ENCODE data around the gene AP1M1.
"Not testable (repeated sequence)": the region's sequence is repeated elsewhere in the genome, so short reads cannot be mapped to it uniquely, and the experiment has no call there.

AP1M1 gene

DNA sequence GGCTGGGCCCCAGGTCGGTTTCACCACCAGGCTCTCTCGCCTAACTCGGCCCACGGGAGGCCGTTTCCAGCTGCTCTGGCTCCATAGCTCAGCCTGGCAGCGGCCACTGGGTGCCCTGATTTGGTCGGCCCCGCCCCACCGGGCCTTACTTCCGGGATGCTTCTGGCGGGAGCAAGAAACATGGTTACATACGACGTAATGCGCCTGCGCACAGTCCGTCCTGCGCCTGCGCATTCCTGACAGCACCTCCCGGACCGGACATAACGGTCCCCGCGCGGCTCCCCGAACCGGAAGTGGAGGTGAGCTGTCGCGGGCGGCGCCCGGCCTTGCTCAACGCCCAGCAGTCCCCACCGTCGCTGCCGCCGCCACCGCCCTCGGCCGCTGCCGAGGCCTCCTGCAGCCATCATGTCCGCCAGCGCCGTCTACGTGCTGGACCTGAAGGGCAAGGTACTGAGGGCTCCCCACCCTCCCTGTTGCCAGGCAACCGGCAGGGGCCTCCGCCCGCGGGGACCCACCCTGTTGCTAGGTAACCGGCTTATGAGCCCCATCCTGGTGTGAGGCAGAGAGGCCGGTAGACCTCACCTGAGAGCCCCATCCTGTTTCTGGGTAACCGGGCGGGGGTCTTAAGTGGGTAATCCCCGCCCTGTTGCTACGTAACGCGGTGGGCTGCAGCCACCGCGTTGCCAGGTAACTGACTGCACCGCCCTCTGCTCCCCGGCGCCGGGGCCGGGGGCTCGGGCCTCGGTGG is at the start of gene AP1M1:
Gene AP1M1, plus strand, starts transcription at position 290 of the 748 bp plus-strand sequence. Its CDS starts 116 bp downstream, at position 406.
- DNase-seq (ENCODE audit: low spot score) = peak; percentile 97

- DNase-seq (ENCODE audit: low spot score) = no peak
Measured at GRCh38 chr19:16148443-16149229, 49.1 kb upstream of the AP1M1 start.

GRCh38 chr19:16153582-16154336 is 44.0 kb upstream of the AP1M1 start:
- no peak for DNase-seq (ENCODE audit: low spot score)

- no peak for DNase-seq (ENCODE audit: low spot score)
Measured at GRCh38 chr19:16154557-16154956, 43.2 kb upstream of the AP1M1 start.

DNA sequence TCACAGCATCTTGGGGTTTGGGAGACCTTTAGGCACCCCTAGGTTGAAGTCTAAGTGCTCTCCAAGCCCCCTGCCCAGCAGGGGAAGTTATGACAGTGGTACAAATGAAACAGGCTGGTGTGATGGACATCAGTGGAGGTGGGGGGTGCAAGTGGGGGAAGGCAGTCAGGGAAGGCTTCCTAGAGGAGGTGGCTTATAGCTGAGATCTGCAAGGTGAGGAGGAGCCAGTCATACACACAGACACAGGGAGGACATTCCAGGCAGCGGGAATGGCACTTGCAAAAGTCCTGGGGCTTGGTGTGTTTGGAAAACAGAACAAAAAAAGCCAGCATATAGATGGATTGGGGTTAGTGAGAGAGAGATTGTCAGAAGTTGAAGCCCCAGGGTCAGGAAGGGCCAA is 42.6 kb upstream of the AP1M1 start:
- no peak for DNase-seq (ENCODE audit: low spot score)

DNA sequence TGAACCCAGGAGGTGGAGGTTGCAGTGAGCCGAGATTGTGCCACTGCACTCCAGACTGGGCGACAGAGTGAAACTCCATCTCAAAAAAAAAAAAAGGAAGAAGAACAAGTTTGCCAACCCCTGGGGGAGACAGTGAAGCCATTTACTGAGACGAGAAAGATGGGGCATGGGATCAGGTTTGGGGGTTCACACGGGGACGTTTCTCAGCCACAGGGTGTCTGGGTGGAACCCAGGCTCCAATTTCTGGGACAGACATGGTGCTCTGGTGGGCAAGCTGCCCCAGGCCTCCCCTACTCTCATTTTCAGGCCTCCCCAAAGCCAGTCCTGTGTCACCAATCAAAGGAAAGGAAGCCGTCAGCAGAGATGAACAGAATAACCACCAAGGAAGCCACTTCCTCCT is 40.8 kb upstream of the AP1M1 start:
- DNase-seq (ENCODE audit: low spot score) = no peak

DNA sequence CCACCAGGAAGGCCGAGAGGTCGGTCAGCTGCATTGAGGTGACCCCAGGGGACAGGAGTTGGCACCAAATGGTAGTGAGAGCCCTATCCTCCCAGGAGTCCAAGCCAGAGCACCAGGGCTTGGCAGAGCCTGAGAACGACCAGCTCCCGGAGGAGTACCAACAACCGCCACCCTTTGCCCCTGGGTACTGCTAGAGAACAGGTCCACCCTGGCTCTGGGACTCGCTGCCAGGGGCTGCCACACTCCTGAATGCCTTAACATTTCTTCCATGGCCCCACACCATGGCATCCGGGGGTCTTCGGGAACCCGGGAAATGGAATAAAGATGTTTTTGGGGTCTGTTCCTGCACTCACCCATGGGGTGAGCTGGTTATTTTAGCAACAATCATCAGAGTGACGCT is 40.1 kb upstream of the AP1M1 start:
- DNase-seq (ENCODE audit: low spot score) = no peak

DNA sequence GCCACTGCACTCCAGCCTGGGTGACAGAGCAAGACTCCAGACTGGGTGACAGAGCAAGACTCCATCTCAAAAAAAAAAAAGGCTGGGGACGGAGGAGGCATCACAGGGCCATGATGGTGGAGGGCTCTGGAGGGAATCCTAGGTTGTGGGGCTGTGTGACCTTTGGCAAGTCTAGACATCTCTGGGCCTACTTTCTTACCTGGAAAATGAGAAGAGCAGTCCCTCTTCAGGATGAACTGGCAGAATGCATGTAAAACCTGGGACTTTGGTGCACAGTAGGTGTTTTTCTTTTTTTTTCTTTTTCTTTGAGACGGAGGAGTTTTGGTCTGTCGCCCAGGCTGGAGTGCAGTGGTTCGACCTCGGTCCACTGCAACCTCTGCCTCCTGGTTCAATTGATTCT is 38.1 kb upstream of the AP1M1 start:
- no peak for DNase-seq (ENCODE audit: low spot score)

DNA sequence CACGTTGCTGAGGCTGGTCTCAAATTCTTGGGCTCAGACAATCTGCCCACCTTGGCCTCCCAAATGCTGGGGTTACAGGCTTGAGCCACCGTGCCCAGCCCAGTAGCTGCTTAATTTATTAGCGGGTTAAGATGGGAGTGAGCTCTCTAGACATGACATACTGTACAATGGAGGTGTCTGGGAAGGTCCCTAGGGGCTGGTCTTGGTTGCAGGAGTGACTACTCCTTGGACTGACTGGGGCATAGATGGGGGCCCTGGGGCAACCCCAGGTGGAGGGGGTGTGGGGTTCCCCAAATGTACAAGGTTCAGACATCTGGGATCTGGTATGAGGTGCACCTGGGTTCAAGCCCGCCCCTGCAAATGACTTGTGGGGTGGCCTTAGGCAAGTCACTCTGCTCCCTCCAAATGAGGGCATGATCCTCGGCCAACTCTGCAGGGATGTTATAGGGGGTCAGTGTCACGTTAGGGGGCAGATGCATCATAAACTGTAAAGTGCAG is 37.2 kb upstream of the AP1M1 start:
- no peak for DNase-seq (ENCODE audit: low spot score)

DNA sequence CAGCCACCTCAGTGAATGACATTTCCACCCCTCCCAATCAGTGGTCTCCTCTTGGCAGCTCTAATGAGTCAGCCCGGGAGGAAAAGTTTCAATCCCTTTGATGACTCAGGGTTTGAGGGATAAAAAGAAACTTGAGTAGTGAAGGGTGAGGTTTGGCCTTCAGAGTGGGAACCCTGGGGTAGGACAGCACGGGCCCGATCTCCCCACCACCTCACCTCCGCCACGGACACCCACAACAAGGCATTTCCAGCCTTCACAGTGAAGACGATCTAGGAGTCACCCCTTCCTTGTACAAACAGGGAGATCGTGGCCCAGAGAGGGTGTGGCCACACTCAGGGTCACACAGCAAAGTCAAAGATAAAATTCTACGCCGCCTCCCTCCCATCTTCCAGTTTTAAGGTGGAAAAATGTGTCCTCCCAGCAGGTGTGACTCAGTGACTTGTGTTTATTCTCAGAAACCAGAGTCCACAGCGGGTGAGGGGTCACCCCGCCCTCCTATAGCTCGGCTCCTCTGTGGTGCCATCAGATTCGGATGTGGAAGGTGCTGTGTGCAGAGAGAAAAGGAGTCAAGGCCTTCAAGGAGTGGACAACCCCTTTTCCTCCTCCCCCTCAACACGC is 36.7 kb upstream of the AP1M1 start:
- no peak for DNase-seq (ENCODE audit: low spot score)

- DNase-seq (ENCODE audit: low spot score) = no peak
Measured at GRCh38 chr19:16161840-16162239, 35.9 kb upstream of the AP1M1 start.

DNA sequence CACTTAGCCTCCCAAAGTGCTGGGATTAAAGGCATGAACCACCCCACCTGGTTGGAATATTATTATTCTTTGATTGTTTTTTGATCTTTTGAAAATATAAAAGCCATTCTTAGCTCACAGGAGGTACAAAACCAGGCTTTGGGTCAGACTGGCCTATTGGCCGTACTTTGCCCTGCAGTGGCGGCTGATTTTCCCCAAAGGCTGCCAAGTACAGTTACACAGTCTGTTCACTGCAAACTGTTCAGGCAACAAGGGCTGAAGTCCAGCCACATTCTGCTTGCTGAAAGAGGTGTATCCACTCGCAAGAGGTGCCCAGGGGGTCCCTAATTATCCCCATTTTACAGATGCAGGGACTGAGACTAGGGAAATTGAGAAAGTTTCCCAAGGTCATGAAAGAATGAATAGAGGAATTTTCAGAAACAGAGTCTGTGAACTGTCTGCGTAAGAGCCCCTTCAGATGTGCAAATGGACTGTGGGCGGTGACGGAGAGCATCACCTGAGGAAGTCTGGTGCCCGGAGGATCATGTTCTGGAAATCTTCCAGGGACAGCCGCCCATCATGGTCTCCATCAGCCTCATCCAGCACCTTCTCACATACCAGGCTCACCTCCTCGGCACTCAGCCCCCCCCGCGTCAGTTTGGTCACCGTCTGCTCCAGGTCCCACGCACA is 33.4 kb upstream of the AP1M1 start:
- DNase-seq (ENCODE audit: low spot score) = no peak

DNA sequence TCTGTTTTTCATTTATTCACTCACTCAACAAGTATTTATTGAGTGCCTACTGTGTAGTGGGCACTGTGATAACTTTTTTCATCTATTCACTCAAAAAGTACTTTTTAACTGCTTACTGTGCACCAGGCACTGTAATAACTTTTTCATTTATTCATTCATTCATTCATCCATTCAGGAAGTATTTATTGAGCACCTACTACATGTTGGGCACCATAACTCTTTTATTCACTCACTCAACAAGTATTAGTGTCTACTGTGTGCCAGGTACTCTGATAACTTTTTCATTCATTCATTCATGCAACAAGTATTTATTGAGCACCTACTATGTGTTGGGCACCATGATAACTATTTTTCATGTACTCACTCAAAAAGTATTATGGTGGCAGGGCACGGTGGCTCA is 31.3 kb upstream of the AP1M1 start:
- DNase-seq (ENCODE audit: low spot score) = no peak

DNA sequence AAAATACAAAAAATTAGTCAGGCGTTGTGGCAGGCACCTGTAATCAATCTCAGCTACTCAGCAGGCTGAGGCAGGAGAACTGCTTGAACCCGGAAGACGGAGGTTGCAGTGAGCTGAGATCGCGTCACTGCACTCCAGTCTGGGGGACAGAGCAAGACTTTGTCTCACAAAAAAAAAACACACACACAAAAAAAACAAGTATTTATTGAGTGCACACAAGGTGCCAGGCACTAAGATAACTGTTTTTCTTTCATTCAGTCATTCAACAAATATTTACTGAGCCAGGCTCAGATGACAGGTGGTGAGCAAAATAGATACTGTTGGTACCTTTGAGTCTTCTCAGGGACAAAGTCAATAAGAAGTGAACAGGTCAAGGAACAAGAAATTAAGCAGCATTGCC is 30.7 kb upstream of the AP1M1 start:
- no peak for DNase-seq (ENCODE audit: low spot score)

DNA sequence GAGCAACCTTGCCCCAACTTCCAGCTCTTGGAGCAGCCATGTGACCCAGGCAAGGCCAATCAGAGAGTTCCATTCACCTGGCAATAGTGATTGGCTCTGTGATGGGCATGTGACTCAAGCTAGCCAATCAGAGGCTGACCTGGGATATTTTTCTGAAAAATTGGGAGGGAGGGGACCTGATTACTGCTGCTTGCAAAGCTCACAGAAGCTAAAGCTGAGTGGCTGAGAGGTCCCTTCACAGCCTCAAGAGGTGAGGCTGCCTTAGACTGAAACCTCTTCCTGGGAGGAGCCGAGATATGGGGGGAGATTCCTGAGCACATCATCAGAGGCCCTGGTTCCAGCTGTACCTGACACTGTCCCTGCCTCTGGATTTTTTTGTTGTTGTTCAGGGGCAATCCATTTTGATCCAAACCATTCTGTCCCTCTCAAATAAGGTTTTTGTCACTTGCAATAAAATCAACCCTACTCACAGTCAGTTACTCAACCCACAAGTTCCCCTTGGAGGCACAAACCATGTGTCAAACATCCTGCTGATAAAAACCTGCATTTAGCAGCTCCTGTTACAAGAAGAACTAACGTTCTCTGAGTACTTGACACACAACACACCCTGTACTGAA is 29.1 kb upstream of the AP1M1 start:
- no peak for DNase-seq (ENCODE audit: low spot score)

DNA sequence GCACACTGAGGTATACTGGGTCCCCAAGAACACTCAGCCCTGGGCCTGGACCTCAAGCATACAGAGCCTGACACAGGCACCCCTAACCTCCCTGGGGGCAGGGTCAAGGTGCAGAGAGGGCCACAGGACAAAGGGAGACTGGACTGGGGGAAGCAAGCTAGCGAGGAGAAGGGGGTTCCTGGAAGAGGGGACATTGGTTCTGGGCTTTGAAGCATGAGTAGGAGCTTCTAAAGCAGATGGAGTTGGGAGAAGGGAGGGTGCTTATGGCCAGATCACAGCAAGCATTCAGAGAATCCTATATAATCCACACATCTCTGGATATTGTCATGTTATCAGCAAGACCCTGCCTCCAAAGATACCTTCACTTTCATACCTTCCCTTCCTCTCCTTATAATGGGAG is 27.6 kb upstream of the AP1M1 start:
- no peak for DNase-seq (ENCODE audit: low spot score)

DNA sequence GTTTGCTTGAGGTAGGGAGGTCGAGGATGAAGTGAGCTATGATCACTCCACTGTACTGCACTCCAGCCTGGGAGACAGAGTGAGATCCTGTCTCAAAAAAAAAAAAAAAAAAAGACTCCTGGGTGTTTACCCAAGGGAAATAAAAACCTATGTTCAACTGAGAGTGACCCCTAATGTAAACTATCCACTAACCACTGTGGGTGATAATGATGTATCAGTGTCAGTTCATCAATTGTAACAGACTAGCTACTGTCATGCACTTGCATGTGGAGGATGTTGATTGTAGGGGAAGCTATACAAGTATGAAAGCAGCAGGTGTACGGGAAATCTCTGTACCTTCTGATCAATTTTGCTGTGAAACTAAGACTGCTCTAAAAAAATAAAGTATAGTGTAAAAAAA is 21.8 kb upstream of the AP1M1 start:
- no peak for DNase-seq (ENCODE audit: low spot score)

- DNase-seq (ENCODE audit: low spot score) = not testable (repeated sequence)
Measured at GRCh38 chr19:16178866-16179265, 18.8 kb upstream of the AP1M1 start.

- no peak for DNase-seq (ENCODE audit: low spot score)
Measured at GRCh38 chr19:16180611-16181010, 17.1 kb upstream of the AP1M1 start.

GRCh38 chr19:16184665-16185122 is 13.0 kb upstream of the AP1M1 start:
- DNase-seq (ENCODE audit: low spot score) = no peak

All from globus pallidus (tissue), 1 donor.